GM21786 (cell line): ENCODE results near the gene SHISAL2A.

Experiments
- ATAC-seq: cut with Tn5 transposase; IDR thresholded peaks from one replicate; pipeline ENCODE4 v1.9.1; 2021; ENCODE audit not compliant: unreplicated experiment

The SHISAL2A gene

DNA sequence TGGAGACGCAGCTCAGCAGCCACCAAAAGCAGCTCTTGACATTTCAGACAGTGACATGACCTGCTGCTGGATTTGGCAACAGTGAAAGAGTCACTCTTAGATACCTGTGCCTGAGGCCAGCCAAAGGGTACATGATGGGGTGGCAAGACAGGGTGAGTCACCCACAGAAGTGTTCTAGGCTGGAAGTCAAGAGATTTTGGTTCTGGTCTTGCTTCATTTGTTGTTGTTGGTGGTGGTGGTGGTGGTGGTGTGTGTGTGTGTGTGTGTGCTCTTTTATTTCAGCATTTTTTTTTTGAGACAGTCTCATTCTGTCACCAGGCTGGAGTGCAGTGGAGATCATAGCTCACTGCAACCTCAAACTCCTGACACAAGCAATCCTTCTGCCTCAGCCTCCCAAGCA, 25.8 kb downstream of the SHISAL2A start:
- no peak for ATAC-seq

DNA sequence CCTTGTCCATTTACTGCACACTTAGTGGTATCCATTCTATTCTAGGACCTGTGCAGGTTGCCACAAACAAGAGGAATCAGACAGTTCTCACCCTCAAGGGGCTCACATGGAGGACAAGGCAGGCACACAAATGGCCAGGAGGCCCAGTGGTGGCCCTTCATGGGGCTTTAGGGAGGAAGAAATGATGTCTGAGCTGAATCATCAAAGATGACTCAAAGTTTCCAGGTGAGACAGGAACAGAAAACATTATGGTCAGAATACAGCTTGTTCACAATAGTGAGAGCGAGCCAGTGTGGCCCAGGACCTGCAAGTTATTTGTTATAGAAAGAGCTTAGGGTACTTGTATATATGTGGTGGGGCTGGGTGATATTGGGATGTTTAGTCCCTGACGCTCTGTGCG, 26.4 kb downstream of the SHISAL2A start:
- peak; percentile 72 for ATAC-seq

DNA sequence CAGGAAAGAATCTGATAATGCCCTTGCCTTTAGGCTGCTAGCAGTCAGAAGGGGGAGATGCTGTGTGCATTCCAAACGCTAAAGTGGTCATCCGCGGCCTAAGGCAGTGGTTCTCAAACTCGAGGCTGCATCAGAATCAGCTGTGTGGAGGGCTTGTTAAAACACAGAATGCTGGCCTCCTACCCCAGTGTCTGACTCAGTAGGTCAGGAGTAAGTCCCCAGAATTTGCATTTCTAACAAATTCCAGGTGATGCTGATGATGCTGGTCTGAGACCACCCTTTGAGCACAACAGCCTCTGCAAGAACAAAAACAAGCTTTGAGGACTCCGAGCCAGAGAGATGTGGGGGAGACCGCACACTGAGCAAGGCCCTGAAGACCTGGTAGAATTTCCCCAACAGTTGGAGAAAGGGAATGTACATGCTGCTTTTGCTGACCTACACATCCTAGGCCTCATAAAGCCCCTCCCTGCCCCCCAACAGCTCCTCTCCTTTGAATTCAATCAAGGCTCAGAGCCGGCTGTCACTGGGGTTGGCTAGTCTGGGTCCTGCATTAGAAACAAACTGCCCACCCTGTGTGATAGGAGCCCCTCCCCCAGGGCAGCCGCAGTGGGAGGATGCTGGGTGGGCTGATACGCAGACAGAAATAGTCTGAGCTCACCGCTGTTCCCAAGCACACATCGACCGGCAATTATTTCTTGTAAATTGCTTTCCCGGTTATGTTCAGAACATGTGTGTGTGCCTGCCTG, 27.1 kb downstream of the SHISAL2A start:
- no peak for ATAC-seq

DNA sequence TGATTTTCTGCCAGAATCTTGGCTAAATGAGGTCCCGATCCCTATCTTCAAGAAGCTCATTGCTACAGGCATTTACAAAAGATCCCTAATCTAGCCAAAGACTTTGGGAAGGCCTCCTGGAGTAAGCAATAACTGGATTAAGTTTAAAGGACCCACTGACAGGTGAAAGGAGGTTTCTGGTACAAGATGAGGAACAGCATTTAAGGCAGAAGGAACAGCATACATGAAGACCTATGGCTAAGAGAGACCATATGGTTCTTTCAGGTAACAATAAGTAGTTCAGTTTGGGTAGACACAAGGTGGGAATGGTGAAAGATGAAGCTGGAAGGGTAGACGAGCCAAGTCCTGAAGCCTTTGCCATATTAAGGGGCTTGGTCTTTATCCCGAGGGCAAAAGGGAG, 27.8 kb downstream of the SHISAL2A start:
- ATAC-seq, result no peak

DNA sequence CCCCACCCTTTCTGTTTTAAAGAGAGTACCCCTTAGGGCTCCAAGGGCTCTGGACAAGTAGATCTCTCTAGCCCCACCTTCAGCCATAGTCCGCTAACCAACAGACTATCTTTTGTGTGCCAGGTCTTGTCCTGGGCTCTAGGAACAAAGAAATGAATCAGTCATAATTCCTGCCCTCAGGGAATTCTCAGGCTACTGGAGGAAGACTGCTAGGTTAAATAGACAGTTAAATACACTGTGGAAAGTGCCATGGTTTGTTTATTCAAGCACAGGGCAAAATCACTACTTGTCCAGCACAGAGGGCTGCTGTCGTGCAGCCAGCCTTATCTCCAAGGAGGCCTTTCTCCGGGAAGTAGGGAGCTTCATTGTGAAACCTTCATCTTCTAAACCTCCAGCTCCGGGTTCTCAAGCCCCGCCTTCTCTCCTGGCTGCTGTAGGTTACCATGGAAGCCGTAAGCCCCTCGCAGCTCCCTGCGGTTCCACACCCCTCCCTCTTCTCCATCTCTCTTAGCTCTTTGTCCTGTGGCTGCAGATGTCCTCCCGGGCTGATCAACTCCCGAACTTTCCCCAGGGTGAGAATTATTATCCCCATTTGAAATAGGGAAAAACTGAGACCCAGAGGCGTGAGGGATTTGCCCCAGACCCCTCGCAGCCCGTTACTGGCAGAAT, 29.8 kb downstream of the SHISAL2A start:
- ATAC-seq, result no peak

DNA sequence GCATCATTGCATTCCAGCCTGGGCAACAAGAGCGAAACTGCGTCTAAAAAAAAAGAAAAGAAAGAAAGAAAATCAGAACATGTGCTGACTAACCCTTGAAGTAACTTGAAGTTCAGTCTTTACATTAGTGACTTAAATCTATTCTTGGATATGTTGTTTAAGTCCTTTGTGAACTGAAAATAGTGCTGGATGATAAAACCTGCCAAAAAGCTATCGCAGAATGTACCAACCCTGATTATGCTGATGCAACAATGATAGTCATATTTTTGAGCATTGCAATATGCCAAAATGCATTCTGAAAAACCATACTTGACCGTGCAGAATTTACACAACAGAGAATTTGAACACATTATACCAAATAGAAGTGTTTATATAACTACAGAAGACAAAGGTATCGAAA, 30.7 kb downstream of the SHISAL2A start:
- ATAC-seq, result no peak

DNA sequence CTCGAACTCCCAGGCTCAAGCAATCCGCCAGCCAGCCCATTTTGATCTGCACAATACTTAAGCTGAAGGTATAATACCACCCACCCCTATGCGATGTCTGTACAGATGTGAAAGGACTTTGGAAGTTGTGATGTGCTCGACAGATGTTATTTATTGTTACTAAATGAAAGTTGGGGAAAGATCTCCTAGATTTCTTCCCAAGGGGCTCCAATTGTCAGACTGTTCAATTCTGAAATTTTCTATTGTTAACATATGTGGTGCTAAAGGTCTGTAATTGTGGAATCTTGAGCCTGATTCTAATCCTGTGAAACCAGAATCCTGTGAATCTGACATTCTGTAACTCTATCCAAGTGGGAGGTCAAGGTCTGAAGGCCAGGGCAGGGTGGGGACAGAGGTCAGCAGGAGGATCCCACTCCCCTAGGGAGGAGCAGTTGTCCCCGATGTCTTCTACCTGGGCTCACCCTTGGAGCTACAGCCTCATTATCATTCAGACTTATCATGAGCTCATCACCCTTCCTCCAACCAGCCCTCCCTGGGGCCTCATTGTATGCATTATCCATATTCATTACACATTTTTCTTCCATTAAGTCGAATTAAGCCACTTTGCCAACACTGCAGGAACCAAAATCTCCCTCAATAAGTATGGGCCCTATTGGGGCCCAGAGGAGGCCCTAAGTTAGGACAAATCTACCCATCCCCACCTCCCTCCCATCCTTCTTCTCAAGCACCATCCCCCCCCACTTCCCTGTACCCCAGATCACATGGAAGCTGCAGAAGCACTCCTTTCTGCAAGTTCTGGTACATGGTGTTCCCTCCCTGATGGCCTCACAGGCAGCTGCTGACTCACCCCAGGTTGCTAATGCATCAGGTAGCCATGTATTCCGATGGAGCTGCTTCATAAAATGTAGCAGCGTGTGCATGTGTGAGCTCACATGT, 32.3 kb downstream of the SHISAL2A start:
- no peak for ATAC-seq

DNA sequence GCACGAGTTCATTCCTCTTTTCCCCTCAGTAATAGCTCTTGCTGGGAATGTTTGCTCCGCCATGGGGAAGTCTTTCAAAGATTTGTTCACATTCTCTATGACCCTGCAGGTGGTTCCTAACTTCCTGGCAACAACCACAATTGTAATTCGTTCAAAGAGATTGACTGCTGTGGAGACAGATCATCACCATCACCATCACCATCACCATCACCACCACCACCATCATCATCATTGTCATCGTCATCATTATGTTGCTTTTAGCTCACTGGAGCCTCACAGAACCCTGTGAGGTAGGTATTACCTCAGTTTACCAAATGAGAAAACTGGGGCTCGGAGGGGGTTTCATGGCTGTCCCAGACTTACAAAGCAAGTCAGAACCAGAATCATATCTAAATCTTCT, 34.3 kb downstream of the SHISAL2A start:
- ATAC-seq, result no peak

DNA sequence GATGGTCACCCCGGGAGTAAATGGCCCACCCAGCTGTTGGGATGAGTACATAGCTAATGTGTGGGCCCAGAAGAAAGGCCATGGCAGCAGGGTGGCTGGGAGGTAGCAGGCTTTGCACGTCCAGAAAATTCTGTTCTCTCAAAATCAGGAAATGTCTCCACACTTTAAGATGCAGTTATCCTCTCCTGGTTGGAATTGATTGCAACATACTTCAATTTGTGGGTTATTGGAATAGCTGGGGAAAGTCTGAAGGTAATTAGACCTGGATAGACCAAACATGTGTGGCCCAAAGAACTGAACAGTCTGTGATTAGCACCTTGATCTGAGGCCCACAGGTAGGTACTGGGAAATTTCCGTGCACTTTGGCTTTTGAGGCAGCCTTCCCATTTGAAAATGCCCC, 35.0 kb downstream of the SHISAL2A start:
- no peak for ATAC-seq

DNA sequence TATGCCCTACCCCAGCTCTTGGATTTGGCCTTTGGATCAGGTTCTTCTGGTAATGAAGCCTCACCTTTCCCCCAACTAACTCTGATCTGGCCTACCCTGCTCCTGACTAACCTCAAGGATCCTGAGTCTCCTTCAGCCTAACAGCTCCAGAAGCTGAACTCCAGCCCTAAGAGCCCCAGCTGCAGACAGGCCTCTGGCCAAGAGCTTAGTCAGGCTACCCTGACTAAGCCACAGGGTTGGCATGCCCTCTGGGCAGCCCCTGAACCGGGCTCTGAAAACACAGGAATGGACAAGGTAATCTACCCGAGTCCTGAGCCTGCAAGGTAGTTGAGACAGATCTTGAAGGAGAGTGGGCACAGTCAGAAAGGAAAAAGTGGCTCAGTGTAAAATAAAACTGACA, 35.7 kb downstream of the SHISAL2A start:
- ATAC-seq, result no peak

DNA sequence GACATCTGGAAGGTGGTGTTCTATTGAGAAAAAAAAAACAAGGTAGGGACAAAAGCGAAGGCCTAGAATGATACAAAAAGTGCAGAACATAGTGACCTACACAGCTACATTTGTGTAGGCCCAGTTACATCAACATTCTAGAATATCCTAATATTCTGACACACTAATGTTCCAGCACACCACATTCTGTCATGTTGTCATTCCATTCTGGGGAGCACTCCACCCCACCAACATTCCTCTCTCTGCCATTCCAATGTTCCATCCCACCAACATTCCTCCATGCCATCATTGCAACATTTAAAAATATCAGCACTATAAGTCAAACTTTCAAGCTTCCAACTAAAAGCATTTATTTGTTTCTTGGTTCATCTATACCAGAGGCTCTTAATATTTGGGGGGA, 36.7 kb downstream of the SHISAL2A start:
- no peak for ATAC-seq

DNA sequence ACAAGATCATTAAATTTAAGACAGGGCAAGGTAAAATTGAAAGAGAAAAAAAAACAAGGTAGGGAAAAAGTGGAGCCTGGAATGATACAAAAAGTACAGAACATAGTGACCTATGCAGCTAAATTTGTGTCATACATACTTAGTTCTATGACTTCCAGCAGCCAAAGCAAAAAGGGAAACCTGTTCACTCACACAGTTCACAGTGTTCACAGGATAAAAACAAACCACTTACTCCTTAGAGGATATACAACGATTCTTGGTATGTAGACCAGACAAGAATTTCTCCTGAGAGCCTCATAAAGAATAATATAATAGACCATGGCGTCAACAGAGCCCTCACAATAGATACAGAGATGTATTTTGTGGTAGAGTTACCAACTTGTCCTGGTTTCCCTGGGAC, 37.6 kb downstream of the SHISAL2A start:
- ATAC-seq, result no peak

DNA sequence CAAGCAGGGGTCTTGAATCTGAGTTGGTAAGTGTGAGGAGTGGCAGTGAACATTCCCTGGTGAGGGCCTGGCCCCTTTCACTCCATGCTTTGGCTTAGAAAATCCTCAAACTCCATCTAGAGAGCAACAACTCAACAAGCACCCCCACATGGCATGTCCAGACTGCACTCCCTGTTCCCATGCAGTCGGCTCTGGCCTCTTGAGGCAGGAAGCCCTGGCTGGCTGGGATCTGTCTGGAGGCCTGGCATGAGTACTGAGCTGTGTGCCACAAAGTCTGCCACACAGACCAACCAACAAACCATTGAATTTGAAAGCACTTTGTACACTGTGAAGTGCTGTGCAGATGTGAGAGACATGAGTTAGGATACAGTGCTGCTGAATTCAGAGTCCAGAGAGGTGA, 40.0 kb downstream of the SHISAL2A start:
- no peak for ATAC-seq

DNA sequence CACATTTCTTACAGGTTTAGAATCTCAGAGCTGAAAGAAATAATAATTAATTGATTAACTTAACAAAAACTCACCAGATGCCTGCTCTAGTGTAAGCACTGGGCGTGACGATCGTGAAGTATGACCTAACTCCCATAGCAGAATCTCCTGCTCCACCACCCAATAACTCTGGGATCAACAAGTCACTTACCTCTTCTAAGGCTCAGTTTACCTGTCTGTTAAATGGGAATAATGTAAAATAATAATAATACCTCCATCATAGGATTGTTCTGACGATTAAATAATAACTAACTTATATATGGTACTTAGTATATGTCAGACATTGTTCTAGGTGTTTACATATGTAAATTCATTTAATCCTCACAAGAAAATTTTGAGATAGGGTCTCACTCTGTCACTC, 40.5 kb downstream of the SHISAL2A start:
- ATAC-seq, result no peak

DNA sequence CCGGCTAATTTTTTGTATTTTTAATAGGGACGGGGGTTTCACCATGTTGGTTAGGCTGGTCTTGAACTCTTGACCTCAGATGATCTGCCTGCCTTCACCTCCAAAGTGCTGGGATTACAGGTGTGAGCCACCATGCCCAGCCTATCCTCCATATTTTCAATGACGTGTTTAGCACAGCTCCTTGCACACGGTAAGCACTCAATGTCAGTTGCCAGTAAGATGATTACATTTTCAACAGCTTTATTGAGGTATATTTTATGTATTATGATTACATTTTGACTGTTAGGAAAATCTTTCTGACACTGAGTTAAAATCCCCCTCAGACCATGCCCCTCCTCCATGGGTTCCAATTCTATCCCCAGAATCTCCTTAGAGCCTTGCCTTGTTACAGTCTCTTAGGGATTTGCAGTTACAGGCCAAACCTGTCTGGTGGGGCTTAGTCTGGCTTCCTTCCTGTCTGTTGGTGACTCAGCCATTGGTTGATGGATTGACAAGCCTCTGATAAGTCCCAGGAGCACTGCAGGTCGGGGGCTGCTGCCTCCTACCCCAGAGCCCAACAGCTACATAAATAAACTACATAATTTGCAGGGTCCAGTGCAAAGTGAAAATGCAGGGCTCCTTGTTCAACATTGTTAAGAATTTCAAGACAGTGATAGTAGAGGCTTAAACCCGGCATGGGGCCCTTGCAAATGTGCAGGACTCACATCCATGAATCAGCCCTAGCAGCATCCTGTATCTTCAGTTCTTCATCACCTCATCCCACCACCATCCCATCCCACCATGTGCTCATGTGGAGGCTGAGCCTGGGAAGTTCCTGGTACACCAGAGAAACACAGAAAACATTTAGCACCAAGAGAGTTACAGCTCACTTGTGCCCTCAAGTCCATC, 41.8 kb downstream of the SHISAL2A start:
- ATAC-seq, result no peak

DNA sequence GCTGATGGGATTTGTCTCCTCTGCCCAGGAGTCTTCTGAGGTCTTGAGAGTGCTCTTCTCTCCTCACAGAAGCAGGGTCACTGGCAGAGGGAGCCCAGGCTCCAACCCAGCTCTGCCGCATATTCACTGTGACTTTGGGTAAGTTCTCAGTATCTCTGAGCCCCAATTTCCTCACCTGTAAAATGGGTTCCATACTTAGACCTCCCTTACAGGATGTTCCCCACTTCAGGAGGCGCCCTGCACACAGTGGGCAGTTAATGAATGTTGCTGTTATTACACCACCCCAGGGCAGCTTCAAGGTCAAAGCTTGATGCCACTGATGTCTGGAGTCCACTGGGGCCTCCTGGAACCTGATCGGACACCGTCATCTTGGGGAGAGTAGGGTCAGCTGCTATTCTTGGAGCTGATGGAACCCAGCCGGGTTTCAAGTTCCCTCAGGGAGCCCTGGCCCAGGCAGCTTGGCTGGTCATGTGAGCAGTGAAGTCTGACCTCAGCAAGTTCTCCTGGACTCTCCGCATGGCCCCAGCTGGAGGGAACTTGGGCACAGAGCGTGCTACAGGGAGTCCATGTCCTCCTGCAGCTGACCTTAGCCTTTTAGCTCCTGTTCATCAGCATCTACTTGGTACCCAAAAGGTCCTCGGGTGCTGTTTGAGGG, 43.4 kb downstream of the SHISAL2A start:
- no peak for ATAC-seq

DNA sequence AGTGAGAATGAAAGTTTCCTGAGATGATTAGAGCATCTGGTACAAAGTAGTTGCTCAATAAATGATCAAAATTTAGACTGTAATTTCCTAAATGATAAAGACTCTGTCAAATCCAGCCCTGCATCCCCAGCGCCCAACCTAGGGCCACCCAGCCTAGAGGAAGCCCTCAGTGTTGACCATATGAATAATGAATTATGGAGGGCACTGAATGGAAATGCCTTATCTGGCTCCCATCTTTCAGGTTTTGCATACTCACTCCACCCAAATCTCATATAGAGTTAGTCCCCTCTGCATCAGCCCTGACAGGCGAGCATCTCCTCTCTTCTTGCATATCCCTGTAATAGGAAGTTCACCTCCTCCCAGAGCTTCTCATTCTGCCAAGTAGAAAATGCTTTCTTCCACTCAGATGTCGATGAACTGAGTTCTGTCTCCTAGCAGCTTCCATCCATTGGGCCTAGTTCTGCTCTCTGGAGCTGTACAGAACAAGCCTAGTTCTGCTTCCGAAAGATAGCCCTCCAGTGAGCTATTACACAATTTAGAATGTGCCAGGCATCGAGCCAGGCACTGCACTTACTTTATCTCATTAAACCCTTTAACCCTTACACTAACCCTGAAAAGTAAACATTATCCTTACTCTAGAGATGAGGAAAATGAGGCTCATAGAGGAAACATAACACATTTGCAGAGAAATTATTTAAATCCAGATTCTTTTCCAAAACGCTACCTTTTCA, 44.3 kb downstream of the SHISAL2A start:
- ATAC-seq, result no peak

DNA sequence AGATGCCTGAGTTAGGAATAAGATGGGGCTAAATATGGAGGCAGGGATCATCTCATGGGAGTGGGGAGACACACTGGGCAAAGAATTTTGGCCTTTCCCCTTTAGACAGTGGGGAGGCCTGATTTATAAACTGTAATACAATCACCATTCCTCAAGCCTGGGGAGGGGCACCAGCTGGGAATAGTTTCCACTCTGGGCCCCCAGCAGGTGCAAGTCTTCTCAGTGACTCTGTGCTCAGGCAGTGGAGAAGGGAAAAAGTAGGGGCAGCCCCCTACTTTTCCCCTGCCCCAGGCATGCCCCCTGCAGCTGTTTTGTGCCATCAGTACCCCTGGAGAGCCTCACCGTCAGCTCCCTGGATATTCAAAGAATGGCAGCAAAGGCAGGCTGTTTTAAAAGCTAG, 46.1 kb downstream of the SHISAL2A start:
- no peak for ATAC-seq

DNA sequence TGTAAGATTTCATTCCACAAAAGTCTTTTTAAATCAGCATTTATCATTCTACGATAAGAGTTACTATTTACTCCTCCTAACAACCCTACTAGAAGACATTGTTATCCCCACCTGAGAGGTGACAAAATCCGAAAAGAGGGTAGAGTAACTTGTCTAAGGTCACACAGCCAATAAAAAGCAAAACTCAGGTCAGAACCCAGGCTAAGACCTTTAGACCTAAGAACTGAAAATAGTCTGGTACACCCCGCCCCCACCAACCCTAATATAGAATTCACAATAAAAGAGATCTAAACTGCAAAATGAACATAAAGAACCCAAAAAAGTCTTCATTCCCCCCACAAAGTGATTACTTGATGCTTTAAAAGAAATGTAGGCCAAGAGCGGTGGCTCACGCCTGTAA, 46.5 kb downstream of the SHISAL2A start:
- no peak for ATAC-seq

DNA sequence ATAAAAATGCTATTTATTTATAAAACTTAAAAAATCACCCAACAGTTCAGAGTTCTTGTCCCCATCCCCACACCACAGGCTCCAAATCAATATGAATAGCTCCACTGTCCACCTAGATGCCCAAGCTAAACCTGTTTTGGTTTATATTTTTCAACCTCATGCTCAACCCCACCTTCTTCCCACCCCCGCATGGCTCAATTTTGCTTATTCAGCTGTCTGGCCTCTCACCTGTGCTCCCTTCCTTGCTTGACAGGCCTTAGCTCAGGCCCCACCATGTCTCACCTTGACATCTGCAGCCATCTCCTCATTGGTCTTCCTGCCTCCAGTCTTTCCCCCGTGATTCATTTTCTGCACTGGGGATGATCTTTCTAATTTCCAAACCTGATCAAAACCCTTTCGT, 47.4 kb downstream of the SHISAL2A start:
- ATAC-seq, result no peak
